Measurements from ENCODE around the gene ABCA3.

Gene ABCA3

GRCh38 chr16:2233872-2234812 is 106.4 kb downstream of the ABCA3 start:
- no peak for DNase-seq (ENCODE audit: low read depth)

- DNase-seq (ENCODE audit: low read depth): no peak
Observed at GRCh38 chr16:2233046-2233775, 107.3 kb downstream of the ABCA3 start.

GRCh38 chr16:2232094-2232990 is 108.2 kb downstream of the ABCA3 start:
- DNase-seq (ENCODE audit: low read depth): no peak

- no peak for DNase-seq (ENCODE audit: low read depth)
Observed at GRCh38 chr16:2231016-2231931, 109.3 kb downstream of the ABCA3 start.

GRCh38 chr16:2230376-2230775 is 110.2 kb downstream of the ABCA3 start:
- no peak for DNase-seq (ENCODE audit: low read depth)

- no peak for DNase-seq (ENCODE audit: low read depth)
Observed at GRCh38 chr16:2229632-2230250, 110.8 kb downstream of the ABCA3 start.

GRCh38 chr16:2229091-2229490 is 111.4 kb downstream of the ABCA3 start:
- no peak for DNase-seq (ENCODE audit: low read depth)

- no peak for DNase-seq (ENCODE audit: low read depth)
Observed at GRCh38 chr16:2228161-2228824, 112.2 kb downstream of the ABCA3 start.

- DNase-seq (ENCODE audit: low read depth): no peak
Observed at GRCh38 chr16:2226918-2227317, 113.6 kb downstream of the ABCA3 start.

- DNase-seq (ENCODE audit: low read depth): no peak
Observed at GRCh38 chr16:2226245-2226793, 114.2 kb downstream of the ABCA3 start.

Measured in activated T-cell treated with anti-CD3 and anti-CD28 coated beads for 24 hours (primary cell).